BLaER1 treated with 17β-estradiol and CSF1 and Interleukin-3, amounts not matched to agents 10 nM and 100 nM (cell line): ENCODE measurements around the gene RAB6B.

Source experiments
- H3K27ac ChIP-seq, 11 experiments: shearing (Covaris generic); formaldehyde crosslinking; 2 replicates each; pipeline ENCODE4 v1.8.1; 2022
- H3K27me3 ChIP-seq, 11 experiments: shearing (Covaris generic); formaldehyde crosslinking; 2 replicates each; pipeline ENCODE4 v1.8.1; 2022
- H3K36me3 ChIP-seq, 11 experiments: shearing (Covaris generic); formaldehyde crosslinking; 2 replicates each; pipeline ENCODE4 v1.8.1; 2022
- H3K4me1 ChIP-seq, 10 experiments: shearing (Covaris generic); formaldehyde crosslinking; 2 replicates each; pipeline ENCODE4 v1.8.1; 2022
- H3K4me2 ChIP-seq, 11 experiments: shearing (Covaris generic); formaldehyde crosslinking; 2 replicates each; pipeline ENCODE4 v1.8.1; 2022
- H3K4me3 ChIP-seq, 10 experiments: shearing (Covaris generic); formaldehyde crosslinking; 2 replicates each; pipeline ENCODE4 v1.8.1; 2022
- H3K9ac ChIP-seq, 11 experiments: shearing (Covaris generic); formaldehyde crosslinking; 2 replicates each; pipeline ENCODE4 v1.8.1; 2022
- H3K9me3 ChIP-seq, 11 experiments: shearing (Covaris generic); formaldehyde crosslinking; replicated peaks in 1 of 11; 2 replicates each; pipeline ENCODE4 v1.8.1; 2022
- H4K20me1 ChIP-seq, 11 experiments: shearing (Covaris generic); formaldehyde crosslinking; 2 replicates each; pipeline ENCODE4 v1.8.1; 2022
- Cebpa-rat ChIP-seq, 11 experiments: shearing (Covaris generic); IDR thresholded peaks; 2 replicates each; pipeline ENCODE4 v1.8.1; 2022

Gene RAB6B

GRCh38 chr3:133862161-133862560 lies 33.5 kb downstream of the RAB6B start:
- H3K4me2 ChIP-seq: no peak overlapping the region
- TF ChIP-seq Cebpa-rat (IDR thresholded peaks at IDR 0.05): no peak
- no peak overlapping the region for H3K4me3 ChIP-seq
- no peaks in the 10 kb centered on the region for H3K36me3 ChIP-seq
- H3K9me3 ChIP-seq: no peaks in the 10 kb centered on the region
- H3K27me3 ChIP-seq: no peaks in the 10 kb centered on the region
- H3K4me1 ChIP-seq: peaks cover 12 to 26% (median 18%) of the 10 kb centered on the region in 10 experiments
- H3K9ac ChIP-seq: no peak overlapping the region
- H3K27ac ChIP-seq: no peak overlapping the region
- H4K20me1 ChIP-seq: no peaks in the 10 kb centered on the region

GRCh38 chr3:133860519-133860918 lies 35.2 kb downstream of the RAB6B start:
- Histone ChIP-seq H3K9me3 (no peaks in the 10 kb centered on the region), H3K27ac (no peak overlapping the region), H4K20me1 (no peaks in the 10 kb centered on the region), H3K9ac (no peak overlapping the region), H3K4me3 (no peak overlapping the region), H3K27me3 (no peaks in the 10 kb centered on the region), H3K4me1 (peaks cover 23 to 37% (median 28%) of the 10 kb centered on the region in 10 experiments), H3K4me2 (no peak overlapping the region), H3K36me3 (no peaks in the 10 kb centered on the region)
- TF ChIP-seq Cebpa-rat (IDR thresholded peaks at IDR 0.05): no peak

- Histone ChIP-seq H3K4me3 (no peak overlapping the region), H3K27me3 (no peaks in the 10 kb centered on the region), H3K4me2 (no peak overlapping the region), H3K27ac (no peak overlapping the region), H3K9me3 (no peaks in the 10 kb centered on the region), H3K36me3 (no peaks in the 10 kb centered on the region), H4K20me1 (no peaks in the 10 kb centered on the region), H3K4me1 (peaks cover 23 to 37% (median 27%) of the 10 kb centered on the region in 10 experiments), H3K9ac (no peak overlapping the region)
- no peak for TF ChIP-seq Cebpa-rat (IDR thresholded peaks at IDR 0.05)
Observed at GRCh38 chr3:133859381-133860234, 36.1 kb downstream of the RAB6B start.

GRCh38 chr3:133857767-133858166 lies 37.9 kb downstream of the RAB6B start:
- Histone ChIP-seq H4K20me1 (no peaks in the 10 kb centered on the region), H3K9ac (no peak overlapping the region), H3K9me3 (no peaks in the 10 kb centered on the region), H3K4me2 (peak overlapping the region; percentile 0 to 56 (median 28); a peak in 10 of 22 replicates), H3K4me1 (peaks cover 21 to 32% (median 25%) of the 10 kb centered on the region in 10 experiments), H3K27me3 (no peaks in the 10 kb centered on the region), H3K27ac (no peak overlapping the region), H3K36me3 (no peaks in the 10 kb centered on the region), H3K4me3 (no peak overlapping the region)
- no peak for TF ChIP-seq Cebpa-rat (IDR thresholded peaks at IDR 0.05)

- TF ChIP-seq Cebpa-rat (IDR thresholded peaks at IDR 0.05): no peak
- H3K36me3 ChIP-seq: no peaks in the 10 kb centered on the region
- no peaks in the 10 kb centered on the region for H3K9me3 ChIP-seq
- H3K9ac ChIP-seq: no peak overlapping the region
- no peaks in the 10 kb centered on the region for H3K27me3 ChIP-seq
- no peak overlapping the region for H3K27ac ChIP-seq
- H3K4me2 ChIP-seq: peak overlapping the region; percentile 33 to 73 (median 56); a peak in 21 of 22 replicates
- no peak overlapping the region for H3K4me3 ChIP-seq
- H3K4me1 ChIP-seq: peaks cover 21 to 32% (median 25%) of the 10 kb centered on the region in 10 experiments
- no peaks in the 10 kb centered on the region for H4K20me1 ChIP-seq
Observed at GRCh38 chr3:133856316-133856715, 39.4 kb downstream of the RAB6B start.

GRCh38 chr3:133855772-133856171 lies 39.9 kb downstream of the RAB6B start:
- Histone ChIP-seq H3K4me3 (no peak overlapping the region), H3K36me3 (no peaks in the 10 kb centered on the region), H4K20me1 (no peaks in the 10 kb centered on the region), H3K27ac (no peak overlapping the region), H3K9ac (no peak overlapping the region), H3K4me1 (peaks cover 21 to 32% (median 25%) of the 10 kb centered on the region in 10 experiments), H3K9me3 (no peaks in the 10 kb centered on the region), H3K27me3 (no peaks in the 10 kb centered on the region), H3K4me2 (peak overlapping the region; percentile 33 to 73 (median 55))
- TF ChIP-seq Cebpa-rat (IDR thresholded peaks at IDR 0.05): no peak

- H3K4me3 ChIP-seq: no peak overlapping the region
- H3K9ac ChIP-seq: no peak overlapping the region
- no peak for TF ChIP-seq Cebpa-rat (IDR thresholded peaks at IDR 0.05)
- H3K27me3 ChIP-seq: no peaks in the 10 kb centered on the region
- H3K9me3 ChIP-seq: no peaks in the 10 kb centered on the region
- H3K27ac ChIP-seq: no peak overlapping the region
- H3K4me2 ChIP-seq: peak overlapping the region; percentile 33 to 73 (median 55); a peak in 16 of 22 replicates
- H4K20me1 ChIP-seq: no peaks in the 10 kb centered on the region
- H3K4me1 ChIP-seq: peaks cover 21 to 32% (median 25%) of the 10 kb centered on the region in 10 experiments
- no peaks in the 10 kb centered on the region for H3K36me3 ChIP-seq
Observed at GRCh38 chr3:133855002-133855370, 40.7 kb downstream of the RAB6B start.

- no peak overlapping the region for H3K4me3 ChIP-seq
- no peak overlapping the region for H3K9ac ChIP-seq
- H3K4me2 ChIP-seq: peak overlapping the region in 4 of 11 experiments; percentile 52 to 63 (median 58); a peak in 3 of 22 replicates
- no peak for TF ChIP-seq Cebpa-rat (IDR thresholded peaks at IDR 0.05)
- H3K27ac ChIP-seq: no peak overlapping the region
- no peaks in the 10 kb centered on the region for H3K9me3 ChIP-seq
- H3K4me1 ChIP-seq: peaks cover 21 to 32% (median 25%) of the 10 kb centered on the region in 10 experiments
- H3K27me3 ChIP-seq: no peaks in the 10 kb centered on the region
- H4K20me1 ChIP-seq: no peaks in the 10 kb centered on the region
- H3K36me3 ChIP-seq: no peaks in the 10 kb centered on the region
Observed at GRCh38 chr3:133854264-133855001, 41.2 kb downstream of the RAB6B start.

- no peaks in the 10 kb centered on the region for H3K27me3 ChIP-seq
- H3K36me3 ChIP-seq: no peaks in the 10 kb centered on the region
- TF ChIP-seq Cebpa-rat (IDR thresholded peaks at IDR 0.05): no peak
- no peaks in the 10 kb centered on the region for H3K9me3 ChIP-seq
- H3K4me1 ChIP-seq: peaks cover 21 to 32% (median 25%) of the 10 kb centered on the region in 10 experiments
- no peak overlapping the region for H3K4me2 ChIP-seq
- no peak overlapping the region for H3K4me3 ChIP-seq
- H3K9ac ChIP-seq: no peak overlapping the region
- no peaks in the 10 kb centered on the region for H4K20me1 ChIP-seq
- H3K27ac ChIP-seq: no peak overlapping the region
Observed at GRCh38 chr3:133853925-133854227, 41.8 kb downstream of the RAB6B start.
